Amniotic epithelial cell (primary cell): ENCODE results near the gene DLL1.
"Not testable (repeated sequence)": the region's sequence is repeated elsewhere in the genome, so short reads cannot be mapped to it uniquely, and the experiment has no call there.

Experiments used
- DNase-seq: peaks from one replicate; pipeline ENCODE4 v3.0.0-alpha.2; 2010; ENCODE audit warnings: low read depth

The DLL1 gene, protein sequence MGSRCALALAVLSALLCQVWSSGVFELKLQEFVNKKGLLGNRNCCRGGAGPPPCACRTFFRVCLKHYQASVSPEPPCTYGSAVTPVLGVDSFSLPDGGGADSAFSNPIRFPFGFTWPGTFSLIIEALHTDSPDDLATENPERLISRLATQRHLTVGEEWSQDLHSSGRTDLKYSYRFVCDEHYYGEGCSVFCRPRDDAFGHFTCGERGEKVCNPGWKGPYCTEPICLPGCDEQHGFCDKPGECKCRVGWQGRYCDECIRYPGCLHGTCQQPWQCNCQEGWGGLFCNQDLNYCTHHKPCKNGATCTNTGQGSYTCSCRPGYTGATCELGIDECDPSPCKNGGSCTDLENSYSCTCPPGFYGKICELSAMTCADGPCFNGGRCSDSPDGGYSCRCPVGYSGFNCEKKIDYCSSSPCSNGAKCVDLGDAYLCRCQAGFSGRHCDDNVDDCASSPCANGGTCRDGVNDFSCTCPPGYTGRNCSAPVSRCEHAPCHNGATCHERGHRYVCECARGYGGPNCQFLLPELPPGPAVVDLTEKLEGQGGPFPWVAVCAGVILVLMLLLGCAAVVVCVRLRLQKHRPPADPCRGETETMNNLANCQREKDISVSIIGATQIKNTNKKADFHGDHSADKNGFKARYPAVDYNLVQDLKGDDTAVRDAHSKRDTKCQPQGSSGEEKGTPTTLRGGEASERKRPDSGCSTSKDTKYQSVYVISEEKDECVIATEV

DNA sequence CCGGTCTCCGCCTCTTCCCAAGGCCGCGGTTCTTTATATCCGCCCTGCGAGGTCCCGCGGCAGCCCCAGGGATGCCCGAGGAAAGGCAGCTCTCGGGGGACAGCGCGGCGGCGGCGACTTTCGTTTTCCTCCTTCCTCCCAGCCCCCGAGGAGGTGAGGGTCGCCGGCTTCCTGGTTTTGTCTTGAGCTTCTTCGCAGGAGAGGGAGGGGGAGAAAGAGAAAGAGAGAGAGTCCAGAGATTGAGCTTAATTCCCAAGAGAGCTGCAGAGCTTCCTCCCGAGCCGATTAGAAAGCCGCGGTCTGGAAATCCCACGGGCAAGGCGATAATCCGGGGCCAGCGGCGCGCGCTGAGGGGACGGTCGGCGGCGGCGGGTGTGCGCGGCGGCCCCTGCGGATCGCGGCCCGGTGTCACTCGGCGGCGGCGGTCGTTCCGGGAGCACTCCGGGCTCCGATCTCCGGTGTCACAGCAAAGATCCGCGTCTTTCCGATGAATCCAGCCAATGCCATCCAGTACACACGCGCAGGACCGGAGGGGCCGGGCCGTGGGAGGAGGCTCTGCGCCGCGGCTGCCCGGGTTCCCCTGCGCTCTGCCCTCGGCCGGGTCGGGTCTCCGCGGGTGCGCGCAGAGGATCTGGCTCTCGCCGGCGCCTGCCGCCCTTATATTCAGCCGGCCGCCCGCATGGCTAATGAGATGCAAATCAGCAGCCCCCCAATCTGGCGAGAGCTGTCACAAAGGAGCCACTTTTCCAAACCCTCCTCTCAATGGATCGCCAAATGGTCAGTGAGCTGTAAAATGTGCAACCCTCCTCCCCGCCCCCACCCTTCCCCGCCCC lies at the start of gene DLL1:
Gene DLL1, minus strand, starts transcription at position 783 of the 833 bp plus-strand sequence. CDS start 939 bp downstream, outside the sequence.
- DNase-seq: peak; percentile 23

DNA sequence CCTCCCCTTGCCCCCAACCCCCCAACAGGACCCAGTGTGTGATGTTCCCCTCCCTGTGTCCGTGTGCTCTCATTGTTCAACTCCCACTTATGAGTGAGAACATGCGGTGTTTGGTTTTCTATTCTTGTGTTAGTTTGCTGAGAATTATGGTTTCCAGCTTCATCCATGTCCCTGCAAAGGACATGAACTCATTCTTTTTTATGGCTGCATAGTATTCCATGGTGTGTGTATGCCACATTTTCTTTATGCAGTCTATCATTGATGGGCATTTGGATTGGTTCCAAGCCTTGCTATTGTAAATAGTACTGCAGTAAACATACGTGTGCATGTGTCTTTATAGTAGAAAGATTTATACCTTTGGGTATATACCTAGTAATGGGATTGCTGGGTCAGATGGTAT lies 44.3 kb upstream of the DLL1 start:
- DNase-seq: not testable (repeated sequence)

DNA sequence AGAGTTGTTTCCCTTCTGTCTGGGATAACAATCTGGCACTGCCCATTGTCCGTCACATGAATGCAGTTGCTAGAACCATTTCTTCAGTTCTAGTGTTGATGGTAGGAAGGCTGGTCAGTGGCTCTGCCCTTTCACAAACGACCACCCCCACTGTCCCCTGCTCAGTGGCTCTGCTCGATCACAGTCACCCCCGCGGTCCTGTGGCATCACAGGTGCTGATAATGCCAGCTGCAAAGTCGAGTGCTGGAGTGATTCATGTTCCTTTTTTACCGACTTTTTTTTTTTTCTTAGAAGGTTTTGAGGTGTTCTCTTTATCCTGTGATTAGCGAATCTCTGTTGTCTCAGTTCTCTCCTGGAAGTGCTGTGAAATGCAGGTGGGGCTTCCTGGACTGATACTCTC lies 38.4 kb upstream of the DLL1 start:
- no peak for DNase-seq

DNA sequence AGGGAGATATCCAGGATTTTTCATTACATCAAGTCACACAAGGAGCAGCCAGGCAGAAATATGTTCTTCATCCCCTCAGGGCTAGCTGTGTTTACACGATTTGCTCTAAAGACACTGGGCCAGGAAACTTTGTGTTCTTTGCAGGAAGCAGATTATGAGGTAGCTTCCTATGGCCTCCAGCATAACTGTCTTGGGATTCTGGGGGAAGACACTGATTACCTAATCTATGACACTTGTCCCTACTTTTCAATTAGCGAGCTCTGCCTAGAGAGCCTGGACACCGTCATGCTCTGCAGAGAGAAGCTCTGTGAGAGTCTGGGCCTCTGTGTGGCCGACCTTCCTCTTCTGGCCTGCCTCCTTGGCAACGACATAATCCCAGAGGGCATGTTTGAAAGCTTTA lies 26.8 kb upstream of the DLL1 start:
- DNase-seq: no peak

DNA sequence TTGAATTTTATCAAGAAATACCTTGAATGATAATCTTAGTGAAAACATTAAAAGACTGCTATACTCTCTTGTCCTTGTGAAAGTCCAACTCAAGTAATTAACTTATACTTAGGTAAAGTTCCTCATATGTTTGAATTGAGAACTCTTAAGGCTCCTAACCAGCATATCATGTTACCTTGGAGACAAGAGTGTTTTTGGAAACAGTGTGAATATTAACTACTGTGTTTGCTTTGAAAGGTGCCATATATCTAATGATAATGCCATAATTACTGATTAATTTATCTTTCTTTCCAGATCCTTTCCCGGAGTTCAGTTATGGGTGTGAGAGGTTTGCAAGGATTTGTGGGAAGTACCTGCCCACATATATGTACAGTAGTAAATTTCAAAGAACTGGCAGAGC lies 26.2 kb upstream of the DLL1 start:
- DNase-seq: no peak

DNA sequence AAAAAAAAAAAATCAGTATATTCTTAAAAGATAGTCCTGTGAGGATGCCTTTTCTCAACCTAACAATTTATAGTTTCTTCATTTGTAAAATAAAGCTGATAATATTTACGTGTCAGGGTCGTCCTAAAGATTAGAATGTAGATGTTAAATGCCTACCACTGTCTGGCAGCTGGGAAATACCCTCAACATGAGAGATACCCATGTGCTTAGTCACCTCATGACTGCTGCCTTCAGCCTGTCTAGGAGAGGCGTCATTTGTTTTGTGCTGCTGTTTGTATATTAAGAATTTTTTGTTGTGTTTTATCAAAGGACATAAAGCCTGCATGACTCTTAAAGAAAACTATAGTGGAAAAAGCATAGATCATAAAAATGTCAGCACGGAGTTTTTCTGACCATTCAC lies 25.2 kb upstream of the DLL1 start:
- DNase-seq: peak; percentile 51

DNA sequence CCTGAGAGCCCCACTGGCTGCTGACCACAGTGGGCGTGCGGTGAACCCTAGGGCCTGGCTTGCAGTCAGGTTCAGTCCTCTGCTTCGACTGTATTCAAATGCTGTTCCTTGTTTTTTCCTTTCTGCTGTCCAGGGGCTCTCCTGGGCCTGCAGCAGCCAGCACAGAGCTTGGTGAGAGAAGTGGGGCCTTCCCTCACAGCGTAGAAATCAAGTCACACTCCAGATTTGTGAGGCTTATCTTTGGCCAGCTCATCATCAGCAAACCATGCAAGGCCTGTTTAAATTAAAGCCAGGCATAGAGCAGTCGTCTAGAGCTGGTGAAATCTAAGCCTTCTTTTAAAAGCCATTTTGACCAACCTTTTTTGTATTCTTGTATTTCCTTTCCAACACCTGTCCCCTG lies 24.1 kb upstream of the DLL1 start:
- DNase-seq: peak; percentile 19

DNA sequence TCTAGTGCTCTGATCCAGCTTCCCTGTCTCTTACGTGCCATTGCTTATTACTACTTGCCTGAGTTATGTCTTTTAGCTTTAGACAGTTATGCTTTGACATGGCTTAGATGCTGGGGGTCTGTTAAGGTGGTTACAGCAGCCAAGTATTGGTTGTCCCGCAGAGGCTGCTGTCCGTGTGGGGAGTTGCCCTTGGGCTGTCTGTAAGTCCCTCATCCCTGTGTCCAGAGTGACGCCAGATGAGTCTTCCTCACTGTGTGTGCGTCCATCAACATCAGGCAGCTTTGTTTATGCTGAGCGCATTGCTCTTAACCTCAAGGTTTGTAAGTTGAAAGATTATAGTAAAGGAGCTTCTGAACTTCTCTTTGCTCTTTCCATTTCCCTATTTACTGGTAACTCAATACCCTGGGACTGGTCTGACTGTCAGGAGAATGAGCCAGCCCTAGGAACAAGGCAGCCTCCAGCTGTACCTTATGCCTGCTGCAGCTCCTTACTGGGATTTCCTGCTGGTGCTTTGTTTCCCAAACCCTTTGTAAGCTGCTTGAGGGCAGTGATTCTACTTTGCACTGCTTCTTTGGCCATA lies 22.9 kb upstream of the DLL1 start:
- DNase-seq: peak; percentile 50

DNA sequence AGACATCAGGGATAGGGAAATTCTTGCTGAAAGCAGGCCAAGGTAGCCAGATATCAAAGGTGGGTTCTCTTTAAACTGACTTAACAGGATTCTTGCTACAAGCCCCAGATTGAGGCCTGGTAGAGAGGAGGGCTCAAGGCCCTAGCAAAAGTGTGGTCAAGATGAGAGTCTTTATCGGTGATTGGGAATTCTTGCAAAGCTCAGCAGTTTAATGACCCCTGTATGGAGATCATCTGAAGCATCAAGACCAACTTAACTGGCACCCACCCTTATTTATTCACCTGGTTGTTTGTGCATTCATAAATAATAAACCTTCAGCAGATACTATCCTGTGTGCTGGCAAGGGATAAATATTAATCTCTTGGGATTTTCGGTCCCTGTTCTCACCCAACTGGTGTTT lies 22.0 kb upstream of the DLL1 start:
- DNase-seq: no peak

DNA sequence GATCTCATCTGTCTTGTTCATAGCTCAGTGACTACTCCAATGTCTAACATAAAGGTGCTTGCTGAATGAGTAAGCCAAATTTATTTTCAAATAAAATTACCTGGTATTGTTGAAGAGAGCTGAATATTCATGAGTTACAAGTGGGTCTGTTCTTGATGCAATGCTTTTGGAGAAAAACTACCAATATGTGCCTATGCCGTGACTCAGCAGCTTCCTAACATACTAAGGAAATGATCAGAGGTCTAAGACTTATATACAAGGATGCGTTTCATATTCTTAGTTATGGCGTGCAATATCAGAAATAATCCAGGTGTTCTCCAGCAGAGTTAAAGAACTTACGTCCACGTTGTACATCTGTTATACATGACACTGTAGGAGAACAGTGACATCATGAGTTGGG lies 20.8 kb upstream of the DLL1 start:
- DNase-seq: no peak

DNA sequence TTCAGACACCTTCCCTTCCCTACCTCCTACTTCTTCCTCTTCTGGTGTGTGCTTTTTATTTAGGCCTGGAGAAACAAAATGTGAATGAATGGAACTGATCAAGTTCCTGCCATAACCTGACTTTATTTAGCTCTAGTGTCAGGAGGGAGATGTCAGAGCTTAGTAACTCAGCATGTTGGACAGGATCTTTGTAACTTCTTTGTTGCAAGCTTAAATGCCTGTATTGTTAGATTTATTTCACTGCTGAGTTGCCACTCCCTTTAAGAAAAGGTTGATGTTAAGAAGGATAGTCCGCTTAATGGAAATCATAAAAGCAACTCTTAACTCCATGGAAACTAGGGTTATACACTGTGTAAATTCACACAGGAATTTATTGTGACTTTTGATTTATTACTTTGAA lies 17.9 kb upstream of the DLL1 start:
- DNase-seq: no peak

DNA sequence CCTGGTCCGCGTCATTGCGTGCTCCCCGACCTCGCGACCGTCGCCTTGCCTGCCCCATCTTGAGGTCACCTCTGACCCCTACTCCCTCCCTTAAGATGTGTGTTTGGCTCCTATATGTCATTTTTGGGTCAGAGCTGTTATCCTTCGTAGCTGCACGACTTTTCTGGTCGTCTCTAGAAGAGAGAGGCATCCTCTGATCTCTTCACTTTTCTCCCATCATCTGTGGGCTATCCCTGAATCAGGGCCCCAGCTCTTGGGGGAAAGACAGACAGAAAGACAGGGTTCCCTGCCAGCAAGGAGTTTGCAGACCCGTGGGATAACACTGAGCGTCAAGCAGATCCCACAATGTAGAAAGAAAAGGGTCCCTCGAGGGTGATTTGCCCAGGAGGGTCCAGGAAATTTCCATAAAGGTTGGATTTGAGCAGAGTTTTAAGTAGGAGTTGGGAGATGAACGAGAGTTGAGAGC lies 16.2 kb upstream of the DLL1 start:
- no peak for DNase-seq

DNA sequence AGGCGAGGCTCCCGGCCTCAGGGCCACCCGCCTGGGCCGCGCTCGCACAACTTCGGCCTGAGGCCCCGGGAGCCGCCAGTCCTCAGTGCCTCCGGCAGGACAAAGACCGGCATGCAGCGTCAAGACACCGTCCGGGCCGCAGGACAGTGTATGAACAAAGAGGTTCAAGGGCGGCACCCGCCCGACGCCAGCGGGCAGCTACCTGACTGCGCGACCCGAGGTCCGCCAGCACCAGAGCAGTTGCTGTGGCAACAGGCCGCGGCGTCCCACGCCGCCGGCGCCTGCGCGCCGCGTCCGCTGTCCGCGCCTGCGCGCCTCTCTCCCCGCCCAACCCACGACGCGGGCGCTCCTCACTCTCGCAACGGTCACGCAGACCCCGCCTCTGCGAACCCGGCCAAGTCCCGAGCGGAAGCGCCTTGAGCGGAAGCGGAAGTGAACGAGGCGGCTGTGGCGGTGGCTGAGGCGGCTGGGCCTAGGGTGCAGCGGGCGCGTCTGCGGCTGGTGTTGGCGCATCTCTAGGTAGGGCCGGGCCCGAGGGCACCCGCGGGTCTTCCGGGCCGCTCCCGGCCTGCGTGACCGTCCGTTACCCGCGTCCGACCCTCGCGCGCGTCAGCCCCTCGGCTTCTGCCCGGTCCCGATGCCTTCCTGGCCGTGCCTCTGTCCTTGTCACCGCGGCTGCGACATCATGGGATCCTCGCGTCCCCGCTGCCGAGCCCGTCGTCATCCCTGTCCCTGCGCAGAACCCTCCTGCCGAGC lies 15.6 kb upstream of the DLL1 start, which contains the start of gene FAM120B:
Gene FAM120B, plus strand, starts transcription at position 435 of the 756 bp plus-strand sequence. CDS start 10,633 bp downstream, outside the sequence.
- DNase-seq: peak; percentile 91

DNA sequence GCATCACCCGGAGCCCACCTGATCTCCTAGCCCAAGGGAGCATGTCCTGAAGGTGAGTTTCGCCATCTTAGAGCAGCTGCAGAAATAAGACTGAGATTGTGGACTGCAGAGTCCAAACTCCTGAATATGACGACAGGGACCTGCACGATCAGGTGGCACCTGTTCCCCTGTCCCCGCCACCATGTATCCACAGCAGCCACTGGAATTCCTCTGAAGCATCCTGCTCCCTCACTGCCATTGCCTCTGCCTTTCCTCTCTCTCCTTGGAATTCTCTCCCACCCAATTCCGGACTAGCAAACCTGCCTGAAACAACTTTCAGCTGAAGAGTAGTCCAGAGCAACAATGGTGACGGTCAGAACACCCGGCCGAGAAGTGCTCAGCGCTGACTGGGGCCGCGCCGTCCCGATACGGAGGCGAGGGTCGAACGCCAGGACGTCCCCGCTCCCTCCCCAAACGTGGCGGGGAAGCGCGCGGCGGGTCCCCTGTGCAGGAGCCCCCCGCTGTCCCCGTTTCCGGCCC lies 15.0 kb upstream of the DLL1 start:
- DNase-seq: no peak

DNA sequence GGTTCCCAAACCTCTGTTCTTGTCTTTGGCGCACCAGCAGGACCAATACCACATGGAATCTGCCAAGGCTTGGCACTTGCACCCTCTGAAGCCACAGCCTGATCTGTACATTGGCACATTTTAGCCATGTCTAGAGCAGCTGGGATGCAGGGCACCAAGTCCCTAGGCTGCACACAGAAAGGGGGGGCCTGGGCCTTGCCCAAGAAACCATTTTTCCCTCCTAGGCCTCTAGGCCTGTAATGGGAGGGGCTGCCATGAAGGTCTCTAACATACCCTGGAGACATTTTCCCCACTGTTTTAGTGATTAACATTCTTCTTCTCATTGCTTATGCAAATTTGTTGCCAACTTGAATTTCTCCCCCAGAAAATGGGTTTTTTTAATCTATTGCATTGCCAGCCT lies 10.3 kb upstream of the DLL1 start:
- DNase-seq: no peak

DNA sequence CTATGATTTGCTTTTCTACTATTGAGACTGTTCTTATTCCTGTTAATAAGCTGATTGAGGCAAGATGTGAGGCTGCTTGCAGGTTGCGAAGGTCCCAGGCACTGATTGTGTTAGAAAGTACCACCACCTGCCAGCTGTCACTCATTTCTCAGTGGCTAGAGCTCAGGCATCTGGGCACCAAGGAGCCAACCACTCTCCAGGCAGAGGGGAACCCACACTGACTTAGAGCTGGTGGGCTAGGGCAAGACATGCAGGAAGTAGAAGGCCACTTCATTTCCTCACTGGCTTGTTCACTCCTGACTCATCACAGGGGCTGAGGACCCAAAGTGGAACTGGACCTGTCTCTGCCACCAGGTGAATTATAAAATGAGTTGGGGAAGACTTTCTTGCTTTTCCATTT lies 7.8 kb upstream of the DLL1 start:
- DNase-seq: no peak

DNA sequence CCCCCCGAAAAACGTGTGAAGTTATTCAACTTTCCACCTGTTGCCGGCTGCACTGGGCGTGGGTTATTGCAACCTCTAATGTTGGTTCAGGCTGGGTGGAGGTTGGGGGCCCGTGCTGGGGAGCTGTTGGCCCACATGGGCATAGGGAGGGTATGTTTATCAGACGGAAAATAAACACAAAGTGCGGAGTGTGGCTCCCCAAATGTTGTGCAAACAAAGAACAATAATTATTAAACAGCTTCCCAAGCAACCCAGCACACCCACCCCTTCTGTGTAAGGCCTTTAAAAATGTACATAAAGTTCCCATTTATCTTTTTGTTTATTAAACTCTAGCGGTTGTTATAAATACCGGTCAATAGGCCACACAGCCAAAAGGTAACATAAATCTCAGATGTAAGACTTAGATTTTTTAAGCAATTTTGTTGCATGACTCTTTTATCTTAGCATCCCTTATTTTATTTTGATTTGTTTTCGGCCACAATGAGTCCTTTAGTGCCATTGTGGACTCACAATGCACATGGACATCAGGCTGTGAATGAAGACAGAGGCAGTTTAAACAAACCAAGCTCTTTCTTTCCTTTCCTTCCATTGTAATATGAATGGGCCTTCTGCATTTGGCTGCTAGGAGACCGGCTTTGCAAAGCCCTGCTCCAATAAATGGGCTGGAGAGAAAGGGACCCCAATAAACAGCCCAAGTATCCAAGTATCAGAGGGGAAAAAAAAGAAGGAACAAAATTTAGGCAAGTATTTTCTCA lies 6.9 kb upstream of the DLL1 start:
- DNase-seq: no peak

DNA sequence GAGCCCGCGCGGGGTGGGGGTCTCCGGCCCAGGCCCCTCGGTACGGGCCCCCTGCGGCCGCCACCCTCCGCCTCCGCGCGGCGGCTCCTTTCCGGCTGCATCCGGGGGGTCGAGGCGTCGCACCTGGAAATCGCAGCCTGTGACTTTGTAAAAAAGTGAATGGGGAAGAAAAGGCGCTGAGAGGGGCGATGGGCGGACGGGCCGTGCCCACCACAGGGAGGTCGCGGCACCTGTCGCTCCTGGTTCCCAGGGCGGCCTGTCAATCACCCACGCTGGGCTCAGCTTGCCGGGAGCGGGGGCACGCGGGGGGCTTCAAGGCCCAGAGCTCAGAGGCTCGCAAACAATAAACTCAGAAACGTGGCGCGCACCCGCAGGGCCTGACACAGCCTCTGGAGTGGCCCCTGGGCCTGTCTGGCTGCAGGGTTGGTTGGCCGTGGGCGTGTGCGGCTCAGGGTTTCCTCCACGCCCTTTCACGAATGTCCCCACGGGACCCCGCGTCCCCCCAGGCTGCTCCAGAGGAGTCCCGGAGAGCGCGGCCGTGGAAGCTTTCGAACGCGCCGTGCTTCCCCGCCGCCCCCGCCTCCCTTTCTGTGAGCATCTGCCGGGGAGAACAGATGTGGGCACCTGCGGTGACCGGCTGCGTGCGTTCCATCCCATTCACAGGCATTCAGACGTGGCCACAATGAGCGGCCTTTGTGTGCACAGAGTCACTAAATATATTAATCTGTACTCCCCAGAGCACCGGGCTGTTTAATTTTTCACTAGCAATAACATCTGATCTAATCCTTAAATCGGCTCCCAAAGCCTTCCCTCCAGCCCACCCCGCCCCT lies 6.1 kb upstream of the DLL1 start:
- DNase-seq: no peak

DNA sequence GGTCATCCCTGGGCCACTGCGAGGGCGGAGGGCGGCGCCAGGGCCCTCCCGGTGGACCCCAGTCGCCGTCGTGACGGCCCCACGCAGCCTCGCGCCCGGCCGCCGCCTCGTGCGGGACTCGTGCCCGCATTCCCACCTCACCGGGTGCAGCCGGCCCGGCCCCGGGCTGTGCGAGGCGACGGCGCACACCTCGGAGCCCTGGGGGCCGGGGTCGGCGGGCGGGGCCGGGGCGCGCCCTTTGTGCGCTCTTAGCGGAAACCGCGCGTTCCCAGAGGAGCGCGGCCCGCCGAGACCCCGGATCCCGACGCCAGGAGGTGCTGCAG lies 5.5 kb upstream of the DLL1 start:
- no peak for DNase-seq
